Hepatocyte (in vitro differentiated cells): ENCODE results near the gene CSF3. TPM values are rescaled to one million over a fixed set of nuclear protein-coding genes. Genes with fewer than 3 reads are reported as not detected.

Experiments
- DNase-seq: peaks from one replicate; pipeline ENCODE4 v3.0.0-alpha.2; 2016; ENCODE audit warnings: low spot score
- H2AFZ ChIP-seq: fragments of 200-600 bp; sonication (generic); 2 replicates; pipeline ENCODE4 v1.6.0; 2016; ENCODE audit warnings: antibody characterized with exemption, mild to moderate bottlenecking
- H3K27ac ChIP-seq: fragments of 200-600 bp; sonication (generic); 2 replicates; pipeline ENCODE4 v1.5.1; 2016; ENCODE audit warnings: mild to moderate bottlenecking
- H3K27me3 ChIP-seq: fragments of 200-600 bp; sonication (generic); 2 replicates; pipeline ENCODE4 v1.6.1; 2016
- H3K36me3 ChIP-seq: fragments of 200-600 bp; sonication (generic); replicated peaks from 2 replicates; pipeline ENCODE4 v1.5.1; 2016; ENCODE audit warnings: low read depth; ENCODE audit not compliant: insufficient read depth
- H3K4me1 ChIP-seq: fragments of 200-600 bp; sonication (generic); 2 replicates; pipeline ENCODE4 v1.5.1; 2016; ENCODE audit warnings: mild to moderate bottlenecking, moderate library complexity; ENCODE audit not compliant: insufficient read depth
- H3K4me2 ChIP-seq: fragments of 200-600 bp; sonication (generic); 2 replicates; pipeline ENCODE4 v1.6.0; 2016
- H3K4me3 ChIP-seq: fragments of 200-600 bp; sonication (generic); 2 replicates; pipeline ENCODE4 v1.5.1; 2016; ENCODE audit warnings: mild to moderate bottlenecking
- H3K79me2 ChIP-seq: fragments of 200-600 bp; sonication (generic); 2 replicates; pipeline ENCODE4 v1.6.0; 2017; ENCODE audit warnings: mild to moderate bottlenecking
- H3K9me2 ChIP-seq: fragments of 200-600 bp; sonication (generic); replicated peaks from 2 replicates; pipeline ENCODE4 v1.6.0; 2017; ENCODE audit warnings: mild to moderate bottlenecking; ENCODE audit not compliant: insufficient read depth
- H3K9me3 ChIP-seq: fragments of 200-600 bp; sonication (generic); 2 replicates; pipeline ENCODE4 v1.5.1; 2016; ENCODE audit warnings: low read depth, mild to moderate bottlenecking
- H4K20me1 ChIP-seq: fragments of 200-600 bp; sonication (generic); 2 replicates; pipeline ENCODE4 v1.6.0; 2016; ENCODE audit warnings: mild to moderate bottlenecking; ENCODE audit not compliant: insufficient read depth, poor library complexity, severe bottlenecking
- EZH2 ChIP-seq: fragments of 200-600 bp; sonication (generic); IDR thresholded peaks from 2 replicates; pipeline ENCODE4 v1.6.1; 2016; ENCODE audit warnings: antibody characterized with exemption, mild to moderate bottlenecking, borderline replicate concordance
- EZH2phosphoT487 ChIP-seq: fragments of 200-600 bp; sonication (generic); IDR thresholded peaks from one replicate; pipeline ENCODE4 v1.6.1; 2018; ENCODE audit warnings: antibody characterized with exemption, mild to moderate bottlenecking, low read depth, moderate library complexity; ENCODE audit not compliant: unreplicated experiment, severe bottlenecking
- WGBS: methylation state at CpG from one replicate; pipeline ENCODE4 v1.1.6; 2016; ENCODE audit warnings: low lambda C conversion rate; ENCODE audit errors: missing lambda C conversion rate; 5-methylcytosine and 5-hydroxymethylcytosine counted together
- polyA plus RNA-seq: library from polyadenylated mRNA; unstranded; fragments of >200 nt; fragmentation: Nextera tagmentation; extraction: Ambion mirVana; gene quantifications from 2 replicates; pipeline ENCODE4 v1.2.1, GENCODE V29; 2016
- total RNA-seq: library from RNA; depleted of rRNA; stranded (reverse); fragments of >200 nt; gene quantifications from 2 replicates; pipeline ENCODE4 v1.2.3, GENCODE V29; 2014
- TF ChIP-seq, protein P1 (sequence below): fragments of 200-600 bp; sonication (generic); IDR thresholded peaks from 2 replicates; pipeline ENCODE4 v1.5.1; 2016; ENCODE audit warnings: antibody characterized with exemption, mild to moderate bottlenecking; ENCODE audit not compliant: poor library complexity

Gene CSF3
- total and polyA plus RNA-seq, 2 experiments from 2014 or later: 0.36 TPM; not detected in 1

DNA sequence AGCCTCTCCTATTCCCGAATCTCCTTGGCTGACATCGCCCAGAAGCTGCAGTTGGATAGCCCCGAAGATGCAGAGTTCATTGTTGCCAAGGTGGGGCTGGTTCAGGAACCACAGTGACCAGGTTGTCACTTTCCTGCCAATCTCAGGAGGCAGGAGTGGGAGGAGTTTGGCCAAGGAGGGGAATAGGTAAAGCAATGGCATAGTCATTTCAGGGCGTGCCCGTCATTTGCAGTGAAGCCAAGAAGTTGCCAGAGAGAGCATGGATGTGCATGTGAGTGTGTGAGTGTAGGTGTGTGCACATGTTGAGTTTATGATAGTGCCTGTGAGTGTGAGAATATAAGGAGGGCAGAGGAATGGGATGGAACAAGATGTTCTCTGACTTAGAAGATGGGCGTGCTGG is 19.8 kb upstream of the CSF3 start:
- Histone ChIP-seq H2AFZ (no peak overlapping the region), H3K79me2 (no peaks in the 10 kb centered on the region), H3K4me3 (no peak overlapping the region), H3K4me2 (no peak overlapping the region), H3K4me1 (no peaks in the 10 kb centered on the region), H3K27ac (no peak overlapping the region), H3K27me3 (no peaks in the 10 kb centered on the region), H3K36me3 (no peaks in the 10 kb centered on the region), H3K9me2 (no peaks in the 10 kb centered on the region), H3K9me3 (no peaks in the 10 kb centered on the region), H4K20me1 (no peaks in the 10 kb centered on the region)
- WGBS: 97% methylated on average over 6 of the region's 6 CpGs
- DNase-seq: no peak
- TF ChIP-seq EZH2phosphoT487 (no peak), EZH2 (no peak)
- TF ChIP-seq, protein P1, sequence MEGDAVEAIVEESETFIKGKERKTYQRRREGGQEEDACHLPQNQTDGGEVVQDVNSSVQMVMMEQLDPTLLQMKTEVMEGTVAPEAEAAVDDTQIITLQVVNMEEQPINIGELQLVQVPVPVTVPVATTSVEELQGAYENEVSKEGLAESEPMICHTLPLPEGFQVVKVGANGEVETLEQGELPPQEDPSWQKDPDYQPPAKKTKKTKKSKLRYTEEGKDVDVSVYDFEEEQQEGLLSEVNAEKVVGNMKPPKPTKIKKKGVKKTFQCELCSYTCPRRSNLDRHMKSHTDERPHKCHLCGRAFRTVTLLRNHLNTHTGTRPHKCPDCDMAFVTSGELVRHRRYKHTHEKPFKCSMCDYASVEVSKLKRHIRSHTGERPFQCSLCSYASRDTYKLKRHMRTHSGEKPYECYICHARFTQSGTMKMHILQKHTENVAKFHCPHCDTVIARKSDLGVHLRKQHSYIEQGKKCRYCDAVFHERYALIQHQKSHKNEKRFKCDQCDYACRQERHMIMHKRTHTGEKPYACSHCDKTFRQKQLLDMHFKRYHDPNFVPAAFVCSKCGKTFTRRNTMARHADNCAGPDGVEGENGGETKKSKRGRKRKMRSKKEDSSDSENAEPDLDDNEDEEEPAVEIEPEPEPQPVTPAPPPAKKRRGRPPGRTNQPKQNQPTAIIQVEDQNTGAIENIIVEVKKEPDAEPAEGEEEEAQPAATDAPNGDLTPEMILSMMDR: no peak

GRCh38 chr17:39996162-39996561 is 19.1 kb upstream of the CSF3 start:
- WGBS: 93% methylated on average over 8 of the region's 8 CpGs
- TF ChIP-seq EZH2: no peak
- TF ChIP-seq, protein P1: no peak
- TF ChIP-seq EZH2phosphoT487: no peak
- Histone ChIP-seq H3K79me2 (no peaks in the 10 kb centered on the region), H3K27me3 (no peaks in the 10 kb centered on the region), H3K4me3 (no peak overlapping the region), H4K20me1 (no peaks in the 10 kb centered on the region), H3K9me2 (no peaks in the 10 kb centered on the region), H3K9me3 (no peaks in the 10 kb centered on the region), H3K4me1 (no peaks in the 10 kb centered on the region), H3K36me3 (no peaks in the 10 kb centered on the region), H3K27ac (no peak overlapping the region), H2AFZ (no peak overlapping the region), H3K4me2 (no peak overlapping the region)
- no peak for DNase-seq

DNA sequence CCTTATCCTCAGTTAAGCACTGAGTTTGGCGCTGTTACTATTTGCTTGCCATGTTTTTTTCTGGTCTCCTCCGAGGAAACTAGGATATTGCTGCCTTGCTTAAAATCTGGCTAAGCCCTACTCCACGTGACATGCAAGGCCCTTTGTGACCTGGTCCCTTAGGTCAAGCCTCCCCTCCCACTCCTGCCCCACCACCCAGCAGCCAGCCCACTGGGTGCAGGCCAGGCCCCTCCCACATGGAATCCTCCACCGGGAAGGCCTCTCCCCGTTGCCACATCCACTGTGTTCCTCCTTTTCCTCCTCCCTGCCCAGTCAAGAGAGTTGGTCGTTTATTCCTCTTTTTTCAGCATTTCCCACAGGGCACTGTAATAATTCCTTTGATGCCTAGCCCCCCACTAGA is 18.4 kb upstream of the CSF3 start:
- 80% methylated on average over 6 of the region's 6 CpGs for WGBS
- no peak for DNase-seq
- Histone ChIP-seq H3K27me3 (no peaks in the 10 kb centered on the region), H3K9me3 (no peaks in the 10 kb centered on the region), H3K9me2 (no peaks in the 10 kb centered on the region), H3K36me3 (no peaks in the 10 kb centered on the region), H3K79me2 (no peaks in the 10 kb centered on the region), H3K4me1 (no peaks in the 10 kb centered on the region), H3K27ac (no peak overlapping the region), H3K4me3 (no peak overlapping the region), H2AFZ (no peak overlapping the region), H3K4me2 (no peak overlapping the region), H4K20me1 (no peaks in the 10 kb centered on the region)
- no peak for TF ChIP-seq EZH2
- TF ChIP-seq, protein P1: no peak
- TF ChIP-seq EZH2phosphoT487: no peak

- H3K27ac ChIP-seq: no peak overlapping the region
- 88% methylated on average over 4 of the region's 4 CpGs for WGBS
- no peak overlapping the region for H3K4me2 ChIP-seq
- H3K36me3 ChIP-seq: no peaks in the 10 kb centered on the region
- TF ChIP-seq EZH2 (no peak), EZH2phosphoT487 (no peak)
- TF ChIP-seq, protein P1: no peak
- no peak for DNase-seq
- no peaks in the 10 kb centered on the region for H3K9me2 ChIP-seq
- H3K4me1 ChIP-seq: no peaks in the 10 kb centered on the region
- H4K20me1 ChIP-seq: no peaks in the 10 kb centered on the region
- H3K9me3 ChIP-seq: no peaks in the 10 kb centered on the region
- H3K27me3 ChIP-seq: no peaks in the 10 kb centered on the region
- no peak overlapping the region for H2AFZ ChIP-seq
- no peaks in the 10 kb centered on the region for H3K79me2 ChIP-seq
- H3K4me3 ChIP-seq: no peak overlapping the region
Observed at GRCh38 chr17:39997543-39997942, 17.7 kb upstream of the CSF3 start.
